K562 (cell line): ENCODE results near the gene NTRK1. TPM values are rescaled to one million over a fixed set of nuclear protein-coding genes. Genes with fewer than 3 reads are reported as not detected.

ENCODE experiments used
- ATF6 ChIP-seq: sonication (generic); formaldehyde crosslinking; IDR thresholded peaks from 2 replicates; pipeline ENCODE4 v1.4.0; 2020; ENCODE audit warnings: mild to moderate bottlenecking, missing genetic modification reagents
- EHMT2 ChIP-seq: fragments of 450-650 bp; IDR thresholded peaks from 2 replicates; pipeline ENCODE4 v1.6.1; 2018; ENCODE audit warnings: antibody characterized with exemption
- KLF13 ChIP-seq: fragments of 450-650 bp; IDR thresholded peaks from 2 replicates; pipeline ENCODE4 v1.6.1; 2016; ENCODE audit warnings: missing genetic modification characterization, low read depth, mild to moderate bottlenecking, missing compliant biosample characterization, moderate library complexity, borderline replicate concordance
- MGA ChIP-seq: fragments of 450-650 bp; IDR thresholded peaks from 2 replicates; pipeline ENCODE4 v1.6.1; 2016; ENCODE audit warnings: mild to moderate bottlenecking, moderate library complexity
- NONO ChIP-seq, 2 experiments: fragments of 200-400 bp in 1 of 2; fragments of 450-650 bp in 1 of 2; formaldehyde crosslinking in 1 of 2; IDR thresholded peaks; 2 replicates each; pipeline ENCODE4 v1.6.1; 2017; ENCODE audit warnings: low read depth in 2 of 2, mild to moderate bottlenecking in 2 of 2, moderate library complexity in 2 of 2, low read length in 1 of 2
- SAFB ChIP-seq: fragments of 200-400 bp; formaldehyde crosslinking; IDR thresholded peaks from 2 replicates; pipeline ENCODE4 v1.6.1; 2017; ENCODE audit warnings: low read depth, low read length, borderline replicate concordance
- SETDB1 ChIP-seq: IDR thresholded peaks from one replicate; pipeline ENCODE4 v1.6.1; 2012; ENCODE audit warnings: low read length, control low read depth, inconsistent platforms
- ZNF609 ChIP-seq: sonication (generic); formaldehyde crosslinking; IDR thresholded peaks from 2 replicates; pipeline ENCODE4 v1.8.1; 2023; ENCODE audit warnings: missing genetic modification reagents, mild to moderate bottlenecking, borderline replicate concordance
- polyA plus RNA-seq, 8 experiments: library from polyadenylated mRNA; depleted of rRNA in 4 of 8; stranded (reverse) in 5 of 8; unstranded in 3 of 8; fragments of >200 nt; fragmentation: Nextera tagmentation in 2 of 8; fragmentation: Illumina TruSeq in 1 of 8; extraction: Ambion mirVana in 2 of 8; extraction: Trizol in 1 of 8; gene quantifications; 2 replicates each; pipeline versions ENCODE4 v1.2.1 to v1.2.3, GENCODE V29; 2011 to 2014; ENCODE audit warnings: inconsistent platforms in 1 of 8, missing spikeins in 1 of 8
- total RNA-seq, 7 experiments: library from RNA; depleted of rRNA in 6 of 7; stranded (reverse); fragments of >200 nt in 6 of 7; fragmentation: Illumina TruSeq in 2 of 7; extraction: Trizol in 2 of 7; gene quantifications; 2 replicates each; pipeline versions ENCODE4 v1.2.1 to v1.2.3, GENCODE V29; 2011 to 2021; ENCODE audit warnings: low replicate concordance in 1 of 7

NTRK1 gene
- total and polyA plus RNA-seq, 9 of the 15 experiments (the other 6 are each of a cell fraction or from before 2014, with no cell fraction given): 0.46 to 30.0 (median 7.9) TPM

- TF ChIP-seq ZNF609 (CRISPR knock-in tag): no peak
- no peak for TF ChIP-seq SAFB
- TF ChIP-seq NONO (IDR thresholded peaks at IDR 0.05; ENCODE audit: low read depth in 2 of 2, low read length in 1 of 2): no peak
- no peak for TF ChIP-seq ATF6 (CRISPR knock-in tag)
- TF ChIP-seq EHMT2: peak; percentile 44
- no peak for TF ChIP-seq SETDB1
- no peak for TF ChIP-seq KLF13 (tag)
- TF ChIP-seq MGA: no peak
Observed at GRCh38 chr1:156894711-156895454, 34.2 kb downstream of the NTRK1 start (continued).
